NOMO-1 (cell line): Measurements from ENCODE around the gene STX11.
"Not testable (repeated sequence)": the region's sequence is repeated elsewhere in the genome, so short reads cannot be mapped to it uniquely, and the experiment has no call there.

Experiments used
- DNase-seq, 2 experiments: peaks; one replicate each; lab custom pipeline; 2025; ENCODE audit not compliant: unreplicated experiment in 2 of 2; lab: John Stamatoyannopoulos, UW

STX11 gene

DNA sequence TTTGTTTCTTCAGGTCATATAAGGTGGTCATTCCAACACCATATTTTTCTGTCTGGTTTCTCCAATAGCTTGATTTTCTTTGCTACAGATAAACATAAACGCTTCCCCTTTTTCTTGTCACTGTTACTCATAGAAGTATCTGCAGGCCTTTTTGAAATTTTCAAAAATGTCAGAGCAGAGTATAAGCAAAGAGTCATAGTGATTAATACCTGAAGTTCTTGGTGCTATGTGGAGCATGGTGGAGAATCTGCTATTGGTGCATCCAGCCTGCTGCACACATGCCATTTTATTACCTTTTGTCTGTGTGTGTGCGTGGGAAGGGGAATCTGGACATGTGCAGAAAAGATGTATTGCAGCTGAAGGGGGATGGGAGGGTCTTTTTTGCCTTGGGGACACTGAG, 19.7 kb downstream of the STX11 start:
- DNase-seq = no peak

GRCh38 chr6:144171406-144171805, 21.1 kb downstream of the STX11 start:
- DNase-seq = no peak

DNA sequence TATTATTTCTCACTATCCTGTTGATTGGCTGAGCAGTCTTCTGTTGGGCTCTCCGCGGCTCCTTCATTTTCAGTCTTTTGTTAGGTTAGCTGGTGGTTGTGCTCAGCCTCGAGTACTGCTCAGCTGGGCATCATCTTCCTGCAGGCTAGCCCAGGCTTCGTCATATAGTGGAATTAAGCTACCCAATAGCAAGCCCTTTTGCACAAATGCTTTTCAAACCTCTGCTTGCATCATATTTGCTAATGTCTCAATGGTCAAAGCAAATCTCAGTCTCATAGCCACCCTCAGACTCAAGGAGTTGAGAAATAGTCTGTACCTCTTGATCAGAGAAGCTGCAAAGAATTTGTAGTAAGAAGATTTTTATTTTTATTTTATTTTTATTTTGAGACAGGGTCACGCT, 23.7 kb downstream of the STX11 start:
- no peak for DNase-seq

- no peak for DNase-seq
Observed at GRCh38 chr6:144176043-144176442, 25.7 kb downstream of the STX11 start.

DNA sequence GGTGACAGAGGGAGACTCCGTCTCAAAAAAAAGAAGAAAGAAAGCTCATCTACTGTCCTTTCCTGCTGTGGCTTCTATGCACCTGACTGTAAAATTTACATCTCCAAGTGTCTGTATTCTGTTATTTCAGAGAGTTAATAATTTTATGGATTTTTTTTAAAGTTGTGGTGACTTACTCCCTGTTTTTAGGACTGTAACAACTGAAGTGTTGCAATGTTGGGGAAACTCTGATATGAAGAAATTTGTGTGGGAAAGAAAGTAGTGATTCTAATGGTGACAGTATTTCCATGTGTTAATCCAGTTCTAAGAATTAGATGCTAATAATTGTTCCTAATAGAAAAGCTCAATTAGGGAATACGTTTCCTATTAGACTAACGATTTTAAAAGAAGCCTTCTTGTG, 27.4 kb downstream of the STX11 start:
- DNase-seq = no peak

DNA sequence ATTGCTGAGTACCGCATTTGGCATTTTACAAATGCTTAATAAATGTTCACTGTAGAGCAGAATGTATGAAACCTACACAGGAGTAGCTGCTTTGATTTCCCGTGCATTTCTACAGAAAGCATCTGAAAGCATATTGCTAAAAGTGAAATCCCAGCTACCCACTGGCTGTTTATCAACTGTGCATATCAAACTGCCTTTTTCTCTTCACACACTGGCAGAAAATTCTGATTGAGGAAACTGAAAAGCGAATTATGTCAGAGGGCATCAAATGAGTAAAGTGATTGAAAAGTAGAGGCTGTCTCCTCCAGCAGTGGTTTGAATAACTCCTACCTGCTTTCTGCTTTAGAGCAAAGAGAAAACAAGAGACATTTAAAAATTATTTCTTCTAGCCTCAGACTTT, 28.0 kb downstream of the STX11 start:
- no peak for DNase-seq

DNA sequence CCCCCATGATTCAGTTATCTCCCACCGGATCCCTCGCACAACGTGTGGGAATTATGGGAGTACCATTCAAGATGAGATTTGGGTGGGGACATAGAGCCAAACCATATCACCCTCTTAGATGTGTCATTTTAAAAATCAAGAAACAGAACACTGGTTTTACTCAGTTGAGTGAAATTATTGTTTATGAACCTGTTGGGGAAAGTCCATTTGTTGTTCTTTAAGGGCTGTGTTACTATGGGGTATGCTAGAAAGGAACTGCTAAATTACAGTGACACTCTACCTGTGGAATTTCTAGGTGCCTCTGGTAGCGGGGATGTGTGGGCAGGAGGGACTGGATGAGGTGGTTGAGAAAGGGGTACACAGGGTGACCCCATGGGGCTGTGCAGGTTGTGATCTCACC, 28.9 kb downstream of the STX11 start:
- DNase-seq = no peak

DNA sequence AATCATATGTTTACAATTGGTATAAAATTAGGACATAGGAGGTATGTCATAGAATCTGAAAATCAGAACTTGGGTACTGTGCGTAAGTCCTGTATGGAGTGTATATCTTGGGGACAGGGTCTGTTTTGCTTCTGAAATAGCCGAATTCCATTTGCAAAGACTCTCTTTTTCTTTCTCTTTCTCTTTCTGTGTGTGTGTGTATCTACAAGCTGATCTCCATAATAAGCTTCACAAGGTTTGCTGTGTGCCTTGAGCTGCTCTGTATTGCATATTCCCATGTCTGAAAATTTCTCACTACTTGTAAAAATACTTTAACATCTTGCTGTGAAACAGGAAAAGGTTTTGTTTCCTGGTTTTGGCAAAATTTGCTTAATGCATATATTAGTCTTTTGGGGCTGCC, 29.5 kb downstream of the STX11 start:
- no peak for DNase-seq

GRCh38 chr6:144180354-144180753, 30.0 kb downstream of the STX11 start:
- peak; percentile 23 to 43 for DNase-seq

DNA sequence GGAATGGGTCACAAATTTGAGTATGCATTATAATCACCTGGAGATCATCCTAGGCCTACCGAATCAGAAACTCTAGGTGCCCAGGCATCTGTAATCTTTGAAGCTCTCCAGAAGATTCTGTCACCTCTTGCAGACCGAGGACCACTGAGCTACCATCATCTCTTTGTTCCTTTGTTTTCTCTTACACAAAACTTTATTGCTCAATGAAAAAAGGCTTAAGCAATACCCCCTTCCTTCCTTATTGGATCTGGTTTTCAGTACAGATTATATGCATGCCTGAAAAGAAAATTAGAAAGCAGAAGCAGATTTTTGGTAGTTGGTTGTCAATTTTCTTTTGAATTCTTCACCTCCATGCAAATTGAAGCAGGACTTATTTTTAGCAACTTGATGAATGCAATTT, 31.3 kb downstream of the STX11 start:
- DNase-seq = peak; percentile 75 to 87

DNA sequence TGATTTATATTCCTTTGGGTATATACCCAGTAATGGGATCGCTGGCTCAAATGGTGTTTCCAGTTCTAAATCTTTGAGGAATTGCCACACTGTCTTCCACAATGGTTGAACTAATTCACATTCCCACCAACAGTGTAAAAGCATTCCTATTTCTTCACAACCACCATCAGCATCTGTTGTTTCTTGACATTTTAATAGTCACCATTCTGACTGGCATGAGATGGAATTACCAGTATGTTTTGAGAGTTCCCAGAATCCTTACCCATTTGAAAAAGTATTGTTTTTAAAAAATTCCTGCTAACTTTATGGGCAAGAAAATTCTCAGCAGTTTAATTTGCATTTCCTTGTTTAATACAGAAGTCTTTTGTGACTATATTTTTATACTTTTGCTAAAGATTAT, 33.9 kb downstream of the STX11 start:
- not testable (repeated sequence) for DNase-seq

- DNase-seq = no peak
Observed at GRCh38 chr6:144185133-144185836, 35.0 kb downstream of the STX11 start.

DNA sequence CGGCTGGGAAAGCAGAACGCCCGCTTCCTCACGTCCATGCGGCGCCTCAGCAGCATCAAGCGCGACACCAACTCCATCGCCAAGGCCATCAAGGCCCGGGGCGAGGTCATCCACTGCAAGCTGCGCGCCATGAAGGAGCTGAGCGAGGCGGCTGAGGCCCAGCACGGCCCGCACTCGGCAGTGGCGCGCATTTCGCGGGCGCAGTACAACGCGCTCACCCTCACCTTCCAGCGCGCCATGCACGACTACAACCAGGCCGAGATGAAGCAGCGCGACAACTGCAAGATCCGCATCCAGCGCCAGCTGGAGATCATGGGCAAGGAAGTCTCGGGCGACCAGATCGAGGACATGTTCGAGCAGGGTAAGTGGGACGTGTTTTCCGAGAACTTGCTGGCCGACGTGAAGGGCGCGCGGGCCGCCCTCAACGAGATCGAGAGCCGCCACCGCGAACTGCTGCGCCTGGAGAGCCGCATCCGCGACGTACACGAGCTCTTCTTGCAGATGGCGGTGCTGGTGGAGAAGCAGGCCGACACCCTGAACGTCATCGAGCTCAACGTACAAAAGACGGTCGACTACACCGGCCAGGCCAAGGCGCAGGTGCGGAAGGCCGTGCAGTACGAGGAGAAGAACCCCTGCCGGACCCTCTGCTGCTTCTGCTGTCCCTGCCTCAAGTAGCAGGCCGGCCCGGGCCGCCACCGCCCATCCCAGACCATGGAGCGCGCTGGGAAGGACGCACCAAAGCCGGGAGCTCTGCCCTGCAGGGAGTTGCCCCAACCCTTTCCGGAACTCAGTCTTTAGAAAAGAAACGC, 36.7 kb downstream of the STX11 start:
- DNase-seq = no peak

DNA sequence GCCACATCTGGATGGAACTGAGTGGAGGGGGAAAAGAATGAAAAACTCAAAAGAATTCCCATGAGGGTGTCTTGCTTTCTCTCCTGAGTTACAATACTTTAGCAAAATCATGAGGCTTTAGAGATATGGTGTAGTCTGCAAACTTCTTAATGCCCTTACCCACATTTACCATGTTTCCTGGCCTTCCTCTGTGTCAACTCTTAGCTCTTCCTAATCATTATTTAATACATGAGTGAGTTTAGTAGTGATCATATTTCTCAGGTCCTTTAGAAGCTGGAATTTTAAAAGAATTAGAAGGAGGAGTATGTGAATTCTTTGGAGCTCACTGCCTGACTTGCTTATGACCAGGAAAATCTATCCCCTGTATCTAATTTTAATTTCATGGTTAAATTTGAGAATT, 39.0 kb downstream of the STX11 start:
- no peak for DNase-seq

DNA sequence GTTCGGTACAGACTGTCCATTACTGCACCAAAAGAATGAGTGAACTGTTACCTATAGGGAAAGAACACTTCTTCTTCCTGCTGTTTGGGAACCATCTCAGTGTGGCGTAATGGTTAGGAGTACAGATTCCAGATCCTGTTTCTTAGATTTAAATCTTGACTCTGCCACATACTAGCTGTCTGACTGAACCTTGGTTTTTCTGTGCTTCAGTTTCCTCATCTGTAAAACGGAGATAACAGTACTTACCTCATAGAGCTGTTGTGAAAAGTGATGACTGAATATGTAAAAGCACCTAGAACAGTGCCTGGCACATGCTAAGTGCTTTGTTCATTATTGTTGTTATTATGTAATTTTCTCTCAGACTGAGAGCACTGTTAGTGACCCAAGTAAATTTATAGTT, 39.8 kb downstream of the STX11 start:
- no peak for DNase-seq

- DNase-seq = no peak
Observed at GRCh38 chr6:144190593-144190992, 40.3 kb downstream of the STX11 start.

GRCh38 chr6:144193181-144193580, 42.9 kb downstream of the STX11 start:
- no peak for DNase-seq

GRCh38 chr6:144194293-144194810, 44.0 kb downstream of the STX11 start:
- no peak for DNase-seq

- no peak for DNase-seq
Observed at GRCh38 chr6:144195671-144196270, 45.5 kb downstream of the STX11 start.

DNA sequence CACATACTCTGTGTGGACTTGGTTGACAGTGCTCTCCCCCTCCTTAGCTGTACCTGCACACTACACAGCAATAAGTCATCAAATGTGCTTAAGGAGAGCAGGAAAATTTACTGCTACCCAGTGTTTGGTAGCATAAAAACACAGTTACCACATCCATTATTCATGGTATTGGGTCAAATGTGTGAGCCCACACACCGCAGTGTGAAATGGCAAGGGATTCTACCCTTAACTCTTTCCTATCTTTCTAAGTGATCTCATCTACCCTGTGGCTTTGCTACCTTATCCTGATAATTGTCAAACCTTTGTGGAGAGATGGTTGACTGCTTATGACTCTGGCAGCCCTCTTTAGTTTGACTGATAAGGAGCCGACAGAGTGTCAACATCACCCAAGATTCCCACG, 47.6 kb downstream of the STX11 start:
- DNase-seq = no peak

DNA sequence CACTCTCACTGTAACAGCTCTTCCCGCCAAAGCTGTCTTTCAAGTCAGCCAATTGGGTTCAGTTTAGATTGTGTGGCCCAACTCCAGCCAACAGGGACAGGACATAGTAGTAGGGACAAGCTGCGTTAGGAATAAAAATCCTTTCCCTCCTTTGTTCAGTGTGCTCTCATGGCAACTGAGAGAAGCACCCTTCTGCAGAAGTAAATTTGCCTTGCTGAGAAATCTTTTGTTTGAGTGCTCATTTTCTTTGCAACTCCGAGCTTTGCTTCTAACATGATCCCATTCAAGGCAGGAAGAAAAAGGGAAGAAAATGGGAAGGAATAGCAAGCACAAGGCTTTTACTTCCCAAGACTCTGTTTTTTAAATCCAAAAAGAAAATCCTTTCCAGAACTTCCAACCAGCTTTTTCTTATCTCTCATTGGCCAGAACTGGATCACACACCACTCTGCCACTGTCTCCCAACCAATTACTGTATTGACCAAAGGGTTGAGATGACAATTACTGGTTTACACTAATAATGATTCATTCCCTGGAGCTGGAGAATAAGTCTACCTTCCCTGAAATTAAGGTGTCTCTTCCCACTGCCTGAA, 52.7 kb downstream of the STX11 start:
- no peak for DNase-seq
